ENCODE data around the gene ATP11A. TPM values are rescaled to one million over a fixed set of nuclear protein-coding genes. Genes with fewer than 3 reads are reported as not detected.

Gene ATP11A
- total and polyA plus RNA-seq, 8 donors: 9.3 to 51.0 (median 30.5) TPM

DNA sequence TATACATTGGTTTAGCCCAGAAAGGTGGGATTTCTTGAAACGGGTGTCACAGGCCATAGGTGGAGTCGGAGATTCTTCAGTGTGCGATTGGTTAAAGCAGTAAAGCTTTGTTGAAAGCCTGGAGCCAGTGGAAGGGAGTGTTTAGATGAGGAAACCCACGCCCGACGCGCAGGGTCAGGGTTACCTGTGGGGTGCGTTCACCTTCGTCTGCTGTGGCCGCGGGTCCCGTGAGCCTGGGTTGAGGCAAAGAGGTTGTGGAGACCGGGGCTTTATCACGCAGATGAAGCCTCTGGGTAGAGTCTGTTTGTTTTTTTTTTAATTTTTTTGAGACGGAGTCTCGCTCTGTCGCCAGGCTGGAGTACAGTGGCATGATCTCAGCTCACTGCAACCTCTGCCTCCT, 30.4 kb downstream of the ATP11A start:
- intact Hi-C loops (cut with DNase I): no loop called here
- Histone ChIP-seq H3K27me3 (no peaks in the 10 kb centered on the region), H3K27ac (peak overlapping the region in 2 of 4 donors; percentile 80 to 86), H3K36me3 (no peaks in the 10 kb centered on the region), H3K4me3 (no peak overlapping the region), H3K9me3 (no peaks in the 10 kb centered on the region), H3K4me1 (peaks cover 0 to 10% (median 9%) of the 10 kb centered on the region in 3 donors)
- FAIRE-seq (no peak), DNase-seq (no peak), ATAC-seq (no peak)
- WGBS, 2 donors: 95 to 97% methylated on average over 17 of the region's 17 CpGs
- TF ChIP-seq, protein P1, sequence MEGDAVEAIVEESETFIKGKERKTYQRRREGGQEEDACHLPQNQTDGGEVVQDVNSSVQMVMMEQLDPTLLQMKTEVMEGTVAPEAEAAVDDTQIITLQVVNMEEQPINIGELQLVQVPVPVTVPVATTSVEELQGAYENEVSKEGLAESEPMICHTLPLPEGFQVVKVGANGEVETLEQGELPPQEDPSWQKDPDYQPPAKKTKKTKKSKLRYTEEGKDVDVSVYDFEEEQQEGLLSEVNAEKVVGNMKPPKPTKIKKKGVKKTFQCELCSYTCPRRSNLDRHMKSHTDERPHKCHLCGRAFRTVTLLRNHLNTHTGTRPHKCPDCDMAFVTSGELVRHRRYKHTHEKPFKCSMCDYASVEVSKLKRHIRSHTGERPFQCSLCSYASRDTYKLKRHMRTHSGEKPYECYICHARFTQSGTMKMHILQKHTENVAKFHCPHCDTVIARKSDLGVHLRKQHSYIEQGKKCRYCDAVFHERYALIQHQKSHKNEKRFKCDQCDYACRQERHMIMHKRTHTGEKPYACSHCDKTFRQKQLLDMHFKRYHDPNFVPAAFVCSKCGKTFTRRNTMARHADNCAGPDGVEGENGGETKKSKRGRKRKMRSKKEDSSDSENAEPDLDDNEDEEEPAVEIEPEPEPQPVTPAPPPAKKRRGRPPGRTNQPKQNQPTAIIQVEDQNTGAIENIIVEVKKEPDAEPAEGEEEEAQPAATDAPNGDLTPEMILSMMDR (IDR thresholded peaks at IDR 0.05): no peak

DNA sequence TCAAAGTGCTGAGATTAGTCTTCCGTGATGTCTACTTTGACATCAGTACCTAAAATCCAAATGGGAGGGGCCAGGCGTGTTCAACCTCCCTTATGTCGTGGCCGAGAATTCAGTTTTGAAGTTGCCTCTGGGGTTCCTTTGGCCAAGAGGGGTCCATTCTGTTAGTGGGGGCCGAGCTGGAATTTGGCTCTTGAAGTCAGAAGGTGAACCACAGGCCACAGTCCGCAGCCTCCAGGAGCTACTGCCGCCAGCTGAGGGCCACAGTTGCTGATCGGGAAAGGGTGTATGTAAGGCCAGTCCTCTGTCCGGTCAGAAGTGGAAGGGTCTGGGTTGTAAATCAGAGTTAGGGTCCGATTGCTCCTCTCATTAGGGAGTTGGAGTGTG, 31.0 kb downstream of the ATP11A start:
- no peak for DNase-seq
- H3K4me1 ChIP-seq: peaks cover 0 to 13% (median 10%) of the 10 kb centered on the region in 3 donors
- 88 to 94% methylated on average over 10 of the region's 10 CpGs for WGBS, 2 donors
- intact Hi-C loops (cut with DNase I): no loop called here
- no peak for FAIRE-seq
- no peak overlapping the region for H3K4me3 ChIP-seq
- peak overlapping the region; percentile 69 to 86 (median 80) for H3K27ac ChIP-seq
- no peaks in the 10 kb centered on the region for H3K9me3 ChIP-seq
- no peaks in the 10 kb centered on the region for H3K36me3 ChIP-seq
- TF ChIP-seq, protein P1 (IDR thresholded peaks at IDR 0.05): no peak
- ATAC-seq: no peak
- H3K27me3 ChIP-seq: no peaks in the 10 kb centered on the region

DNA sequence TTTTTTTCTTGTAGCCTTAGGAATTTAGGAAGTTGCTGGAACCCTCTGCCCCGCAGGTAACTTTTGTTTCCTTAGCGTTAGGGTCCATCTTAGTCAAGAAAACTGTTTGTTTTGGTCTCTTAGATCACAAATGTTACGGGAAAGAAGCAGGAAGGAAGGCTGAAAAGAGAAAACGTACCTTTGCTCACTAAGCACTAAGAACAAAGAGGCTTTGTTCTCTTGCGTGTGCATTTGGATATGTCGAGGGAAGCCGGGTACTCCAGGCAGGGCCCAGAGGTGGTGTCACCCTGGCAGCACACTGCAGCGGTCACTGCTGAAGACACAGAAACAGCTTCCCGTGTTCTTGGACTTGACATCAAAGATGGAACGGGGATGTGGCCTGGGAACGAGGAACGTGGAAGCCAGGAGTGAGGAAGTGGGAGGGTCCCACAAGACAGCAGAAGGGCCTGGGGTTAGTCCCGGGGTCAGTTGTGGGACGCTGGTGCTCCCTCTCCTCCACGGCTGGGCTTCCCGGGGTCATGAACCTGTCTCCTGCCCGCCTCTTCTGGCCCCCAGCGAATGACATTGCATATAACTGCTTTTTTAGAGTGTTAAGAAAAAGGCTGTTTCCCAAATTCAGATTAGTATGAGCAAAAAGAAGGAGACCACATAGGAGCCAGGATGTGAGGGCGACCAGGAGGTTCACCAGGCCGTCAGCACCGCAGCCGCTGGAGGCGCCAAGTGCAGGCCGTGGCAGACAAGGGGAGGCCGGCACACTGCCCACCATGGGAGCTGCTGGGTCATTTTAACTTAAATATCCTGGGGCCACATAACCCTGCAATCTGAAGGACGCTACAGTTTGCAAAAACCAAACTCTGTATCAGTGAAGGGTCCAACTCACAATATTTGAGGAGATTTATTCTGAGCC, 31.6 kb downstream of the ATP11A start:
- no peak for DNase-seq
- Histone ChIP-seq H3K4me1 (peaks cover 0 to 16% (median 10%) of the 10 kb centered on the region in 3 donors), H3K36me3 (no peaks in the 10 kb centered on the region), H3K27me3 (no peaks in the 10 kb centered on the region), H3K27ac (peak overlapping the region; percentile 69 to 86 (median 80)), H3K9me3 (no peaks in the 10 kb centered on the region), H3K4me3 (no peak overlapping the region)
- 71 to 76% methylated on average over 26 of the region's 26 CpGs for WGBS, 2 donors
- TF ChIP-seq, protein P1 (IDR thresholded peaks at IDR 0.05): no peak
- FAIRE-seq: no peak
- peak; percentile 12 to 40 (median 39) for ATAC-seq
- intact Hi-C loops (cut with DNase I): no loop called here

DNA sequence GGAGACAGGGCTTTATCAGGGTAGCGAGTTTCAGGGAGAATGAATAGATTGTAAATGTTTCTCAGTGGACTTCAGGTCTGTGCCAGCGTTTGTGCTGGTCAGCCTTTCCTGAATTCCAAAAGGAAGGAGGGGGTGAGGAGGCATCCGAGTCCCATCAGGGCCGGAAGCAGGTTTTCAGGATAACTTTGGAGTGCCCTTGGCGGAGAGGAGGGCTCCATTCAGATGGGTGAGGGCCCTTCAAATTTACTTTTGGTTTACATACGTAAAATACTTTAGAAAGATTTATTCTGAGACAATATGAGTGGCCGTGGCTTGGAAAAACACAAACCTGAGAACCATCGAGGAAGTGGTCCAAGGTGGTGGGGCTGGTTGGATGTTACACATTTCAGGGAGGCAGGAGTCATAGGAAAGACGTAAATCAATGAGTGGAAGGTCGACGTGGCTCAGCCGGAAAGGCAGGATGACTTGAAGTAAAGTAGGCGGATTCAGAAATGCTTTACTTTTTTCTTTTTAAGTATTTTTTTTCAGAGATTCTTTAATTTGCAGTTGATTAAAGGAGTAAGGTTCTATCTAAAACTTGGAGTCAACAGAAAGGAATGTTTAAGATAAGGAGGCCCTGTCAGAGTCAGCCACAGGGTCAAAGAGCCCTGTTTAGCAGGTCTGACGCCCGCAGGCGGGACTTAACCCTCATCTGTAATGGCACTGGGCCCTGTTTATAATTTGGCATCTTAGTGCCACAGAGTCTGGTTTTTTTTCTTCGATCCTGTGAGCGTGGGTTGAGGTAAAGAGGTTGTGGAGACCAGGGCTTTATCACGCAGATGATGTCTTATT, 32.8 kb downstream of the ATP11A start:
- FAIRE-seq (no peak), ATAC-seq (peak; percentile 83 to 89 (median 86))
- intact Hi-C loops (cut with DNase I): no loop called here

More for the DNA sequence above, 32.8 kb downstream of the ATP11A start:
- Histone ChIP-seq H3K4me1 (peaks cover 7 to 28% (median 20%) of the 10 kb centered on the region in 3 donors), H3K4me3 (no peak overlapping the region), H3K36me3 (no peaks in the 10 kb centered on the region), H3K27me3 (no peaks in the 10 kb centered on the region), H3K9me3 (no peaks in the 10 kb centered on the region), H3K27ac (peak overlapping the region; percentile 69 to 86 (median 80))
- DNase-seq: peak in 4 of 6 donors; percentile 73 to 75 (median 74)
- WGBS, 2 donors: 26 to 28% methylated on average over 19 of the region's 19 CpGs
- TF ChIP-seq, protein P1 (IDR thresholded peaks at IDR 0.05): no peak

All from pancreas (tissue), 10 donors.